Stimulated activated CD4-positive, alpha-beta T cell treated with anti-CD3 and anti-CD28 coated beads, Interleukin-2, amount 100 ng/mL, for 24 hours (primary cell): Measurements from ENCODE around the gene NECTIN3.

Experiments
- DNase-seq, 2 donors: peaks; one replicate each; pipeline ENCODE4 v3.0.0-alpha.2; 2020

Gene NECTIN3

DNA sequence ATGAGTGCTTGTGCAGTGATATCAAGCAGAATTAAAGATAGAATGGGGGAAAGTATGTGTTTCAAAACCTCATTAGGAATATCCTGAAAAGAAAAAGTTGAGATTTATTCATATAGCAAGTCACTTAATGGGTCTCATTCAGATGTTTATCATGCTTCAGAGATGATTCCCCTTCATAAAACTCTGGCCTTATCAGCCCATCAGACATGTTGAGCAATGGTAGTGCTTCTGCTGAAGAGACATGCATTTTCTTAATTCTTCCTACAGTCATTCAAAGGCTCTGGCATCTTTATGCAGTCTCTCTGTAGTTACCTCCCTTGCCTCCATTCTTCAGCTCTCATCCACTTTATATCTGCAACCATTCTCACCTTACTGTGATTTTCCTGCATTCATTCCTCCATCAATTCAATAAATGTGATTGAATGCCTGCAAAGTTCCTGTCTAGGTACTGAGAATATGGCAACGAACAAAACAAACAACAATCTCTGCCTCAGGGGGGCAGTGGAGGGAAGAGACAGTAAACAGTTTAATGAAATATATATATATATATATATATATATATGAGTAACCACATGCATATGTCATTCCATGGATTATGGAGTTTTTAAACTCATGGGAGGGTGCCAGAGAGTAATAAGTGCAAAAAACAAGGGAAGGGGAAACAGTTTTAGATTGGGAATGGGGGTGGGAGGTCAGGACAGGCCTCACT, 138.5 kb downstream of the NECTIN3 start:
- DNase-seq, result no peak

DNA sequence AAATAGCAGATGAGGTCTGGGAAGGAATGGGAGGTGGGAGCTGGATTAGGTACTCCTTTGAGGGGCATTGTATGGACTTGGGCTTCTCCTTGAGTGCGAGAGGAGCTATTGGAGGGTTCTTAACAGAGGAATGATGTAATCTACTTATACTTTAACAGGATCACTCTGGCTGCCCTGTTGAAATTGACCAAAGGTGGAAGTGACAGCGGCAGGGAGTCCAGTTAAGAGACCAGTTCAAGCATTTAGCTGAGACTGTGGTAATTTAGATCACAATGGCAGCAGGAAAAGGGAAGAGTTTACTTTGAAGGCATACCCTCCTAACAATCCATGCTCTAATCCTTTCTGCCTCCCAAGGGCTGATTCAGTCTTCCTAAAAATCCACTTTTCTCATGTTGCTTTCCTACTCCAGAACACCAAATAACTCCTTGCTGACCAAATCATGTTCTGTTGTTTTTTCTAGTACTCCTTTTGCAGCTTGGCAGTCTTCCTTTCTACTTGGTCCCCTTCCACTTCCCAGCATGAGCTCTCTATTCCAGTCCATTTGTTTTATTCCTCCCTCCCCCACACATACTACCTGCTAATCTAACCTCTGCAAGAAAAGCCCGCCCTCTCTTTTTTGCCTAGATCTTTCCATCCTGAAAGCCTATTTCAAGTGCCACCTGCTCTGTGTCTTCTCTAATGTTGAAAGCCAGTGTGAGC, 139.4 kb downstream of the NECTIN3 start:
- no peak for DNase-seq

DNA sequence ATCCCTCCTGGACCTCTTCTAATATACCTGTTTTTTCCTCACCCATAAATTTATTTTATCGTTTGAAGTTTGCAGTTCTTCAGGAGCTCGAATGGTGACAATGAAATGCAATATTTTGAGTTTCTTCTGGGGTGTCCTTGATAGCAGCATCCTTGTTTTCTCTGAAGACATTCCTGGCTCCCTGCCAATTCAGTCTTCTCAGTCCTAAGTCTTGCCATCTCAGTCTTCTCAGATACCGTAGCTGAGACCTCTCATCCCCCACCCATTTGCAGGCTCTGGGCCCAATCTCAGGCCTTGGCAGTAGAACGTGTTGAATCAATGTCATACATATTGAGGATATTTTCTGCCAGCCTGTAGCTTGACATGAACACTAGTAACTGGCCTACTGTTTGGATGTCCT, 140.9 kb downstream of the NECTIN3 start:
- no peak for DNase-seq

DNA sequence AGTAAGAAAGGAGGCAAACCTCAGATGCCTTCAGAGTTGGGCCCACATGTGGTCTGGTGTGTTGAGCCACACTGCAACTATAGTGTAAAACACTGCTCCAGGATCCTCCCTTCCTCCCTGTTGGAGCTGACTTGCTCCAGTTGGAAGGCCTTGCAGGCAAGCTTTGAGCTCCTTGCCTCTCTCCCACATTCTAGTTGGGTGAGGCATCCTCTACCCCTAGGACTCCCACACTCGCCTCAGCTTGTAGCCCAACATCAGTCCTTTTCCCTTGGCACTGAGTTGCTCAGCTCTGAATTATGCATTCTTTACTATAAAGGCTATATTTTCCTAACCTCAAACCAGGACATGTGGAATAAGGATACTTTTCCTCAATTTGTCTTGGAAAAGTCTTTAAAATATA, 143.9 kb downstream of the NECTIN3 start:
- DNase-seq, result no peak

DNA sequence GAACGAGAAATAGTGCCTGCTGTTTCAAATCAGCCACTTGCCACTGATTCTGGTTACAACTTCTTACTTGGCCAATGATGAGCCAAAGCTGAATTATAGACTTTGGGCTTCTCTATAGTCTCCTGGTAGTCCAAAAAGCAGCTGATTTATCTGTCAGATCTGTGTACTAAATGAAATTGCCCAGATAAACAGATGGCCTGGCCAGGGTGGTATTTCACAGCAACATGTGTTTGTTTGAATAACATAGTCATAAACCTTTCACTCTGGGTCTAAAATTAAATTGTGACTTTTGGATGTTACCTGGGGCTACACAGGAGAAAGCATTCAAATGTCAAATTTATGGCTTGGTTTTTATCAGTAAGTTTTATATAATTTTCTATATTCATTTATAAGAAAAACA, 147.0 kb downstream of the NECTIN3 start:
- no peak for DNase-seq

DNA sequence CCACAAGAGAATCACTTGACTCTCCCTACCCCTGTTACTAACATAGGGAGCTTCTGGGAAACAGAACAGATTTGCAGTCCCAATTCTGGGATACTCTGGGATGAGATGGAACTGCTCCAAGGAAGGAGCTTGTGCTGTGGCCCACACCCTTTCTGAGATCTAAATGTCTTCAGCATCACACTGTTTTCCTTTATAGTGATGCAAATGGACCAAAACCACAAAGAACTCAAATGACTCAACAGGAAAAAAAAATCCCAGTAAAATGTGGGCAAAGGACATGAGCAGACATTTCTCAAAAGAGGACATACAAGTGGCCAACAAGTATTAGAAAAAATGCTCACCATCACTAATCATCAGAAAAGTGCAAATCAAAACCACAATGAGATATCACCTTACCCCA, 155.6 kb downstream of the NECTIN3 start:
- DNase-seq, result no peak

DNA sequence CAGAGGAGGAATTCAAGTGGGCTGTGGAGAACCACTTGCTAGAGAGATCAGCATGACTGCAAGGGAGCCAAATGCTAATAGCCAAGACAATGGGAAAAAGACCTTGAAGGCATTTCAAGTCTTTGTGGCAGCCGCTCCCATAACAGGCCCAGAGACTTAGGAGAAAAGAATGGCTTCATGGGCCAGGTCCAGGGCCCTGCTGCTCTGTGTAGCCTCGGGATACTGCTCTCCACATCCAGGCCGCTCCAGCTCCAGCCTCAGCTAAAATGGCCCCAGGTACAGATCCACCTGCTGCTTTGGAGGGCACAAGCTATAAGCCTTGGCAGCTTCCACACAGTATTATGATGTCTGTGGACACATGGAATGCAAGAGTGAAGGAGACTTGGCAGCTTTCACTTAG, 157.7 kb downstream of the NECTIN3 start:
- no peak for DNase-seq

DNA sequence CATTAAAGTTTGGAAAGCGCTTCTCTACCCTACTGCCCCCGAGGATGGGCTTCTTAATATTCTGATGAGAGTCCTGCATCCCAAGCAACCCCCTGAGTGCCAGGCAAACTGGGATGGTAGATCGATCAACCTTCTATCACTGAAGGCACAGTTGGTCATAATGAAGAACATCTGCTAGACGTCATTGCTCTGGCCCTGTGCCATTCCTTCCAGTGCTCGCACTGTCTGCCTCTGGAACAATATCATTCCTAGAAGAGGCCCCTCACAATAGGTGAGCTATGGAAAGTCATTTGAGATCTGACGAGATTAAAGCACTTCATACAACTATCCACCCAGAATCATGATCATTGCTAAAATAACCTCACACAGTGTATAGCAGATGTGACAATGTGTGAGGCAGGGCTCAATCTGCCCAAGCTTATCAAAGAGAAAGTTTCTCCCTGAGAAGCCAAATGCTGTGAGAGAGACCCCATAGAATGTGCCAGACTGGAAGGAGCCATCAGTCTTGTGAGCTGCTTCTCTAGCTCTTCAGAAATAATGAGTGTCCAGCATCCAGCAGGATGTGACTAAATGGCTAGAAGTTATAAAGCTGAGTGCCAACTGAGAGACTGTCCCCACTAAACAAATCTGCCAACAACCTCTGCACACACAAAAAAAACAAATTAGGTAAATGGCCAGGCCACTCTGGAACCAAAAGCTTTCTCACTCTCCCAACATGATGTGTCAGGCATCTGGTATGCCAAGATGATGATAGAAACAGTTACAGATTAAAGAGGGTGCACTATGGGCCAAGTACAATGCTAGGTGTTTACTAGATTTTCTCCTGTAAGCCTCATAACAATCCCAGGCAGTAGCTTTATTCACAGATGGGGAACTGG, 165.5 kb downstream of the NECTIN3 start:
- no peak for DNase-seq

DNA sequence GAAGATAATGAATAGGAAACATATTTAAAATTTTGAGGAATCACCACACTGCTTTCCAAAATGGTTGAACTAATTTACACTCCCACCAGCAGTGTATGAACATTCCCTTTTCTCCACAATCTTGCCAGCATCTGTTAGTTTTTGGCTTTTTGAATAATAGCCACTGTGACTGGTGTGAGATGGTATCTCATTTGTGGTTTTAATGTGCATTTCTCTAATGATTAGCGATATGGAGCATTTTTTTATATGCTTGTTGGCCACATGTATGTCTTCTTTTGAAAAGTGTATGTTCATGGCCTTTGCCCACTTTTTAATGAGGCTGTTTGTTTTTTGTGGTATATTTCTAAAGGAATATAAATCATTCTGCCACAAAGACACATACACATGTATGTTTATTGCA, 166.3 kb downstream of the NECTIN3 start:
- DNase-seq, result no peak

DNA sequence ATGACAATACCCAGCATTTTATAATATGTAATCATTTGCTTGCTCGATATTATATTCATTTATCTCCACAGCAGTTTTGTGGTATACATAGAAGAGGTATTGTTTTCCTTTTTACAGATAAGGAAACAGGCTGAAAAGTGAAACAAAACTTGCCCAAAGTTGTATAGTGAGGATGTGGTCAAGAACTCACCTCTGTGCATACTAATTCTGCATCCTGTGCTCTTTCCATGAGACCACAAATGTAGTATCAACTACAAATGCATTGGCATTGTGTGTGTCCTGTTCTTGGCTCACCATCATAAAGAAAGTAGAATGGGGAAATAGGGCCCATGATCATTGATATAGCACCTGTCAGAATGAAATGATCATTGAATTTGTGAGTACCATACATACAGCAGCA, 167.3 kb downstream of the NECTIN3 start:
- DNase-seq, result no peak

DNA sequence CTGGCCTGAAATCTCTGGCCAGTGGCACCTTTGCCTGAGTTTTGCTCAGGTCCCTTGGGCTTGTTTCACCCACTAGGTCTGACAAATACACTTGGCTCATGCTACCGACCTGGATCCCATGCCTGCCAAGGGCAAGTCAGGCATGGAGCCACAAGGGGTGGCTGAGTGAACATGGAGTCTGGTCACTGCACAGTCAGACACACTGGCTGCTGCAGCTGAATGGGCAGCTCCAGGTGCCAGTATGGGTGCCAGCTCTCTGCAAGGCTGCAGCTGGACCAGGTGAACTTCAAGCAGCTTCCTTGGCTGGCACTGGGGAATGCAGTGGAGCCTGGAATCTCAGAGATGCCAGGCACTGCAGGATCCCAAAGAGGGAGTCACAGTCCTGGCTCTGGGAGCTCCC, 170.3 kb downstream of the NECTIN3 start:
- DNase-seq, result no peak
